Neutrophil (primary cell): Measurements from ENCODE around the gene CNBP.
A peak's percentile ranks its signal among the peaks of the same experiment; 100 is the strongest.
"Not testable (repeated sequence)": the region's sequence is repeated elsewhere in the genome, so short reads cannot be mapped to it uniquely, and the experiment has no call there.

ENCODE experiments used
- H3K27ac ChIP-seq: fragments of 200-600 bp; sonication (generic); 2 replicates; pipeline ENCODE4 v1.5.1; 2016; ENCODE audit warnings: mild to moderate bottlenecking, moderate library complexity
- H3K27me3 ChIP-seq: fragments of 200-600 bp; sonication (generic); 2 replicates; pipeline ENCODE4 v1.6.0; 2016; ENCODE audit warnings: mild to moderate bottlenecking
- H3K36me3 ChIP-seq: fragments of 200-600 bp; sonication (generic); 2 replicates; pipeline ENCODE4 v1.5.1; 2017
- H3K4me1 ChIP-seq, 2 experiments: fragments of 200-600 bp in 1 of 2; sonication (generic) in 1 of 2; 1 replicate in 1 of 2; 2 replicates in 1 of 2; pipeline versions ENCODE4 v1.5.1 to v1.6.1; 2013 to 2016; ENCODE audit warnings: low read depth in 1 of 2, low read length in 1 of 2, mild to moderate bottlenecking in 1 of 2, moderate library complexity in 1 of 2; ENCODE audit not compliant: control insufficient read depth in 1 of 2, insufficient read depth in 1 of 2
- H3K4me3 ChIP-seq, 2 experiments: fragments of 200-600 bp in 1 of 2; sonication (generic) in 1 of 2; 1 replicate in 1 of 2; 2 replicates in 1 of 2; pipeline ENCODE4 v1.5.1; 2013 to 2016; ENCODE audit warnings: low read depth in 1 of 2, low read length in 1 of 2, mild to moderate bottlenecking in 1 of 2, moderate library complexity in 1 of 2
- H3K9me3 ChIP-seq: fragments of 200-600 bp; sonication (generic); 2 replicates; pipeline ENCODE4 v1.5.1; 2016
- CTCF ChIP-seq: fragments of 200-600 bp; sonication (generic); IDR thresholded peaks from 2 replicates; pipeline ENCODE4 v1.5.1; 2016; ENCODE audit warnings: antibody characterized with exemption

CNBP gene

GRCh38 chr3:129173725-129174124 is 10.0 kb downstream of the CNBP start:
- Histone ChIP-seq H3K4me1 (peaks cover 0 to 10% of the 10 kb centered on the region in 2 experiments), H3K36me3 (peaks cover 49% of the 10 kb centered on the region), H3K4me3 (no peak overlapping the region), H3K27me3 (no peaks in the 10 kb centered on the region), H3K9me3 (no peaks in the 10 kb centered on the region), H3K27ac (peak overlapping the region; percentile 50)
- no peak for TF ChIP-seq CTCF

- Histone ChIP-seq H3K36me3 (peaks cover 44% of the 10 kb centered on the region), H3K27me3 (no peaks in the 10 kb centered on the region), H3K4me3 (no peak overlapping the region), H3K27ac (peak overlapping the region; percentile 50), H3K9me3 (no peaks in the 10 kb centered on the region), H3K4me1 (peaks cover 0 to 10% of the 10 kb centered on the region in 2 experiments)
- TF ChIP-seq CTCF, result no peak
Measured at GRCh38 chr3:129173206-129173605, 10.5 kb downstream of the CNBP start.

DNA sequence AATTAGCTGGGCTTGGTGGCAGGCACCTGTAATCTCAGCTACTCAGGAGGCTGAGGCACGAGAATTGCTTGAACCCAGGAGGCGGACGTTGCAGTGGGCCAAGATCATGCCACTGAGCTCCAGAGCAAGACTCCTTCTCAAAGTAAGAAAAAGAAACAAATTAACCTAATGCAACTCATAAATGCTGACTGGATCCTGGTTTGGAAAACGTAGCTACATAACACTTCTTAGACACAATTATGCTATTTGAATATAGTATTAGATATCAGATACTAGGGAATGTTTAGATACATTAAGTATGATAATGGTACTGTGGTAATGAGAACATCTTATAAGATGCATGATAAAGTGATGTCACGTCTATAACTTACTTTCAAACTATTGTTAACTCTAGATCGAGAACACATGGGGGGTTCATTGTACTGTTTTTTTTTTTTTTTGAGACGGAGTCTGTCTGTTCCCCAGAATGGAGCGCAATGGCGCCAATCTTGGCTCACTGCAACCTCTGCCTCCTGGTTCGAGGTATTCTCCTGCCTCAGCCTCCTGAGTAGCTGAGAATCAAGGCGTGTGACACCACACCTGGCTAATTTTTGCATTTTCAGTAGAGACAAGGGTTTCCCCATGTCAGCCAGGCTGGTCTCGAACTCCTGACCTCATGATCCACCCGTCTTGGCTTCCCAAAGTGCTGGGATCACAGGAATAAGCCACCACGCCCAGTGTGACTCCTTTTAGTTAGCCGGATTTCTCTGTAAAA is 16.9 kb downstream of the CNBP start:
- Histone ChIP-seq H3K27ac (peak overlapping the region; percentile 39), H3K4me1 (peaks cover 10 to 11% of the 10 kb centered on the region in 2 experiments), H3K36me3 (peaks cover 58% of the 10 kb centered on the region), H3K9me3 (no peaks in the 10 kb centered on the region), H3K4me3 (no peak overlapping the region), H3K27me3 (no peaks in the 10 kb centered on the region)
- no peak for TF ChIP-seq CTCF

DNA sequence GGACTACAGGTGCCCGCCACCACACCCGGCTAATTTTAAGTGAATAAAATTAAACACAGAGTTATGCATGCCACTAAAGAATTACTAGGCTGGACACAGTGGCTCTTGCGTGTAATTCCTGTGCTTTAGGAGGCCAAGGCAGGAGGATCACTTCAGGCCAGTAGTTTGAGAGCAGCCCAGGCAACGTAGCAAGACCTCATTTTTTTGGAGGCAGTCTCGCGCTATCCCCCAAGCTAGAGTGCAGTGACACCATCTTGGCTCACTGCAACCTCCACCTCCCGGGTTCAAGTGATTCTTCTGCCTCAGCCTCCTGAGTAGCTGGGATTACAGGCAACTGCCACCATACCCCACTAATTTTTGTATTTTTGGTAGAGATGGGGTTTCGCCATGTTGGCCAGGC is 18.1 kb downstream of the CNBP start:
- H3K9me3 ChIP-seq, H3K4me3 ChIP-seq, H3K27me3 ChIP-seq, H3K27ac ChIP-seq: not testable (repeated sequence)
- Histone ChIP-seq H3K36me3 (peaks cover 47% of the 10 kb centered on the region), H3K4me1 (peaks cover 12 to 14% of the 10 kb centered on the region in 2 experiments)

DNA sequence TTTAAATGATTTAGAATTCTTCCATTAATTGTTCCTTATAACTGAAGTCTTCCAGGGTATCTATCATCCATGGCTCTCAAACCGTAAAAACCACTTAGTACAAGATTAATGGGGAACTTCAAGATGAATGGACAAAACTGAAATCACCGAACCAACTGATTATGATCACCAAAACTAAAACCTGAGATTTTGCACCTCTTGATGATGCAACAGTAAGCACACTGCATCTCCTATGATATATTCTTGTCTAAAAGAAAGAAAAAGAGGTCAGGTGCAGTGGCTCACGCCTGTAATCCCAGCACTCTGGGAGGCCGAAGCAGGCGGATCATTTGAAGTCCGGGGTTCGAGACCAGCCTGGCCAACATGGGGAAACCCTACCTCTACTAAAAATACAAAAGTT is 19.2 kb downstream of the CNBP start:
- peaks cover 23 to 25% of the 10 kb centered on the region in 2 experiments for H3K4me1 ChIP-seq
- no peaks in the 10 kb centered on the region for H3K9me3 ChIP-seq
- H3K27ac ChIP-seq, result no peak overlapping the region
- no peaks in the 10 kb centered on the region for H3K27me3 ChIP-seq
- no peak for TF ChIP-seq CTCF
- H3K36me3 ChIP-seq, result peaks cover 36% of the 10 kb centered on the region
- no peak overlapping the region for H3K4me3 ChIP-seq

DNA sequence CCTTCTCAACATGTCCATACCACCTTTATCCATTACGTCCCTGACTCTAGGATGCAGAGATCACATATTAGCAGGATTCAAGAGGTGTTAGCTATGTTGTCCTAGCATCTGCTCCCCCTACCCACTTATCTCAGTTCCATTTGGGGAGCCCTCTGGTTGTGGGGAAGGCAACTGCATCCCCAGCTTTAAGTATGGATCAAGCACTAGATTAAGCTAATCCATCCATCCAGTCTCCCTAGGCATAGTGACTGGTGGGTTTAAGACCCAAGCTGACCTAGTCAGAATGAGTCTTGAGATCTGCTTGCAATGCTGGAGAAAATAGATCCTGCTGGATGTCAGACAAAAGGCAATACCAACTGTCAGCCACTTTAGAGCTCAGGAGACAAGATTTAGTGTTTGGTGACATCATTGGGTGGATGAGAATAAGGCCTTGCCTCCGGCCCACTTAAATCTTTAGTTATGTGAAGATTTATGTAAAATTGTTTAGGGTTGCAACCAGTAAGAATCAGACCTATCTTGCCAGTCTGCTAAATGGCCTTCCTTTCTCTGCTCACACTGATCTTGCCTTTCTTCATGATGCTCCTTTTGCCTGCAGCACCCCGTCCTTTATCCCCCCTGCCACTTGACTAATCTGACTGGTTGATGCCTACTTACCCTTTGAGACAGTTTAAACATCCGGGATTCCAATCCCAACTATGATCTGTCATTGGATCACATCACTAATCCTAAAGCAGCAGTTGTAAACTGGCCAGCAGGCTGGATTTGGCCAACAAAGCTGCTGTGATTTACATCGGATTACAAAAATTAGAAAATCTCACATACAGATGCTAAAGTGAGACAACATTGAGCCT is 20.7 kb downstream of the CNBP start:
- peaks cover 27 to 28% of the 10 kb centered on the region in 2 experiments for H3K4me1 ChIP-seq
- peak overlapping the region; percentile 100 for H3K27ac ChIP-seq
- no peaks in the 10 kb centered on the region for H3K9me3 ChIP-seq
- peaks cover 34% of the 10 kb centered on the region for H3K36me3 ChIP-seq
- no peaks in the 10 kb centered on the region for H3K27me3 ChIP-seq
- H3K4me3 ChIP-seq, result peak overlapping the region in 1 of 2 experiments; percentile 93
- TF ChIP-seq CTCF, result no peak
